Loucy (cell line): ENCODE data around the gene ADIRF.

Source experiments
- EZH2phosphoT487 ChIP-seq: fragments of 200-600 bp; IDR thresholded peaks from 2 replicates; pipeline ENCODE4 v1.6.1; 2018; ENCODE audit warnings: antibody characterized with exemption, mild to moderate bottlenecking, moderate library complexity, borderline replicate concordance
- TF ChIP-seq, protein P1 (sequence below): fragments of 200-600 bp; sonication (generic); conservative IDR thresholded peaks from 2 replicates; pipeline ENCODE4 v1.5.1; 2014; ENCODE audit warnings: mild to moderate bottlenecking, antibody characterized with exemption, low read length

- no peak for TF ChIP-seq EZH2phosphoT487
- TF ChIP-seq, protein P1, sequence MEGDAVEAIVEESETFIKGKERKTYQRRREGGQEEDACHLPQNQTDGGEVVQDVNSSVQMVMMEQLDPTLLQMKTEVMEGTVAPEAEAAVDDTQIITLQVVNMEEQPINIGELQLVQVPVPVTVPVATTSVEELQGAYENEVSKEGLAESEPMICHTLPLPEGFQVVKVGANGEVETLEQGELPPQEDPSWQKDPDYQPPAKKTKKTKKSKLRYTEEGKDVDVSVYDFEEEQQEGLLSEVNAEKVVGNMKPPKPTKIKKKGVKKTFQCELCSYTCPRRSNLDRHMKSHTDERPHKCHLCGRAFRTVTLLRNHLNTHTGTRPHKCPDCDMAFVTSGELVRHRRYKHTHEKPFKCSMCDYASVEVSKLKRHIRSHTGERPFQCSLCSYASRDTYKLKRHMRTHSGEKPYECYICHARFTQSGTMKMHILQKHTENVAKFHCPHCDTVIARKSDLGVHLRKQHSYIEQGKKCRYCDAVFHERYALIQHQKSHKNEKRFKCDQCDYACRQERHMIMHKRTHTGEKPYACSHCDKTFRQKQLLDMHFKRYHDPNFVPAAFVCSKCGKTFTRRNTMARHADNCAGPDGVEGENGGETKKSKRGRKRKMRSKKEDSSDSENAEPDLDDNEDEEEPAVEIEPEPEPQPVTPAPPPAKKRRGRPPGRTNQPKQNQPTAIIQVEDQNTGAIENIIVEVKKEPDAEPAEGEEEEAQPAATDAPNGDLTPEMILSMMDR = no peak
Observed at GRCh38 chr10:86957471-86958115, 10.7 kb upstream of the ADIRF start, which contains the start of gene MMRN2.
